GM12873 (cell line): Measurements from ENCODE around the gene PCNX2.

Experiments used
- TF ChIP-seq, protein P1 (sequence below): IDR thresholded peaks from 2 replicates; pipeline ENCODE4 v1.5.1; 2012; ENCODE audit warnings: low read depth, mild to moderate bottlenecking, moderate library complexity, low read length, control low read depth; ENCODE audit not compliant: insufficient read depth; ENCODE audit errors: missing control alignments

The PCNX2 gene

DNA sequence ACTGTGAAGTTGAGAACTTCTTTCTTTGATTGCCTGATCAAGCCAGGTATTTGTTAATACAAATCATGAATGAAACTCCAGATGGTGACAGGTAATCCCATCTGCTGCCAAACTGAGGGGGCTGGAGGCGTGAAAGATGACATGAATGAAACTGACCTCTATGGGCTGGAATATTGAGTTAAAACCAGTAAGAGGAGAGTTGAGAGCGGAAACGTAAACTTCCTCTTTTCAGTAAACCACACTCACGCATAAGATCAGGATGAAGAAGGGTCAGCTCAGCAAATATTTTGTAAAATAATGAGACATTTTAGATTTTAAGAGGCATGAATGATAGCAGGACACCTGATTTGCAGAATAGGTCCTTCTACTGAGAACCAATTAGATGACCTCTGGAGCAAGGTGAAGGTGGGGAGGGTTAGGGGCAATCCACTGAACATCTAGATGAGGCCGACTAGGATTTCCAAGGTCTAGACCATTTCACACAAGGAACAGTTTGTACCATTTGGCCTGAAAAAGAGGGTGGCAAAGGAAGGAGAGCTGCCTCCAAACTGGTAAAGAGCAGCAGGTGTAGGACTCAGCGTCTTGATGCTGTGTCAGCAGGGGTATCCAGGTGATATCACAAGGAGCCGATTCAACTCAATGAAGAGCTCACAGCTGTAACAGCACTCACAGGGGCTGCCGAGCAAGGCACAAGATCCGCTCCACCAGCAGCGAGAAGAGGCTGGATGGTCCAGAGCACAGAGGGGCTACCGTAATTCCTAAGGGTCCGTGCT, 212.6 kb downstream of the PCNX2 start:
- TF ChIP-seq, protein P1, sequence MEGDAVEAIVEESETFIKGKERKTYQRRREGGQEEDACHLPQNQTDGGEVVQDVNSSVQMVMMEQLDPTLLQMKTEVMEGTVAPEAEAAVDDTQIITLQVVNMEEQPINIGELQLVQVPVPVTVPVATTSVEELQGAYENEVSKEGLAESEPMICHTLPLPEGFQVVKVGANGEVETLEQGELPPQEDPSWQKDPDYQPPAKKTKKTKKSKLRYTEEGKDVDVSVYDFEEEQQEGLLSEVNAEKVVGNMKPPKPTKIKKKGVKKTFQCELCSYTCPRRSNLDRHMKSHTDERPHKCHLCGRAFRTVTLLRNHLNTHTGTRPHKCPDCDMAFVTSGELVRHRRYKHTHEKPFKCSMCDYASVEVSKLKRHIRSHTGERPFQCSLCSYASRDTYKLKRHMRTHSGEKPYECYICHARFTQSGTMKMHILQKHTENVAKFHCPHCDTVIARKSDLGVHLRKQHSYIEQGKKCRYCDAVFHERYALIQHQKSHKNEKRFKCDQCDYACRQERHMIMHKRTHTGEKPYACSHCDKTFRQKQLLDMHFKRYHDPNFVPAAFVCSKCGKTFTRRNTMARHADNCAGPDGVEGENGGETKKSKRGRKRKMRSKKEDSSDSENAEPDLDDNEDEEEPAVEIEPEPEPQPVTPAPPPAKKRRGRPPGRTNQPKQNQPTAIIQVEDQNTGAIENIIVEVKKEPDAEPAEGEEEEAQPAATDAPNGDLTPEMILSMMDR = no peak

DNA sequence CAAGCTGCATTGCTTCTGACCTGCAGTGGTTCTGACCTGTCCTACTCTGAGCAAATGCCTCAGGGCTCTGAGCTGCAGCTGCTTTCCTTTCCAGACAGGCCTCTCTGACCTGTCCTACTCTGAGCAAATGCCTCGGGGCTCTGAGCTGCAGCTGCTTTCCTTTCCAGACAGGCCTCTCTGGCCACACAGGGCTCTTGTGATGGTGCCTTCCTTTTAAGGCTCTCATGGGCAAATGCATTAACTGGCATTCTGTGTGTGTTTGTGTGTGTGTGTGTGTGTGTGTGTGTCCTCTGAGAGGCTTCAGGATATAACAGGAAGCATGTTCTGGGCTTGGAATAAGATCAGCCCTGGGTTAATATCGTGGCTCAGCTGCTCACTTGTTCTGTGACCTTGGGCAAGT, 213.8 kb downstream of the PCNX2 start:
- TF ChIP-seq, protein P1 = no peak

DNA sequence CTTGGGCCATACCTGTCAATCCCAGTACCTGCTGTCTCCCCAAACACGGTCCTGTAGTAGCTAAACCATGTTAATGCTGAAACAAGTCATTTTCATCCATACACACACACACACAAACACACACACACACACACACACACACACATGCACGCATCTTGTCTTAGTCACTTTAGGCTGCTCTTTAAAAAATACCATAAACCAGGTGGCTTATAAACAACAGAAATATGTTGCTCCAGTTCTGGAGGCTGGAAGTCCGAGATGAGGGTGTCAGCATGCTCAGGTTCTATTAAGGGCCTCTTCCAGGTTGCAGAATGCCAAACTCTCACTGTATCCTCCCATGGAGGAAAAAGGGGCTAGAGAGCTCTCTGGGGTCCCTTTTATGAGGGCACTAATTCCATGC, 215.2 kb downstream of the PCNX2 start:
- TF ChIP-seq, protein P1 = no peak

DNA sequence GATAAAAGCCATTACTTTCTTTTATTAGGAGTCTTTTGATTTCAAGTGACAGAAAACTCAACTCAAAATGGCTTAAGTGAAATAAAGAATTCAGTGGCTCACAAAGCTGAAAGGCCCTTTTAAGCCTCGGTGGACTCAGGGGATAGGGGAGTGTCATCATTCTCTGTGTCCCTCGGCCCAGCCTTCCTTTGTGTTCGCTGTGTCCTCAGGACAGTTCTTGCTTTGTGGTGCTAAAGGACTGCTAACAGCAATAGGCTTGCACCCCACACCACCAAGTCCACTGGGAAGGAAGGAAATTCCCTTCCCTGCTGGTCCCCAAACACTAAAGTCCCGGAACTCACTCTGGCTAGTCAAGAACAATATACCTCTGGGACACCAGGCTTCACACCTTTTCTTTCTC, 216.0 kb downstream of the PCNX2 start:
- TF ChIP-seq, protein P1 = no peak

DNA sequence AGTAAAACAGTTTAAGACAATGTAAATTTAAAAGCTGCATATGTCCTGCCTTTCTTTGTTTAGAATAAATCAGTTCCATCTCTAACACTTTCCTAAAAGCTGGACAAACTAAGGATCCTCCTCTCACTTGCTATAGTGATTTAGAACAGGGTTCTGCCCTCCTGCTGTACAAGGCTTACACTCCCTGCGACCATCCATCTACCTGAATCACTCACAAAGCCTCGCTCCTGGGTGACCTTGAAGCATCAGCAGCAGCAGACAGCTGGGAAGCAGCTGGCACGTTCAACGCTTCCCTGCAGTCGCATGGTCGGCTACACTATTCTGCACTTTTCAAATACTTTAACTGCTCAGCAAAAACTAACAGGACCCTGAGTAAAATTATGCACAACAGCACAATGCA, 217.1 kb downstream of the PCNX2 start:
- TF ChIP-seq, protein P1 = no peak

DNA sequence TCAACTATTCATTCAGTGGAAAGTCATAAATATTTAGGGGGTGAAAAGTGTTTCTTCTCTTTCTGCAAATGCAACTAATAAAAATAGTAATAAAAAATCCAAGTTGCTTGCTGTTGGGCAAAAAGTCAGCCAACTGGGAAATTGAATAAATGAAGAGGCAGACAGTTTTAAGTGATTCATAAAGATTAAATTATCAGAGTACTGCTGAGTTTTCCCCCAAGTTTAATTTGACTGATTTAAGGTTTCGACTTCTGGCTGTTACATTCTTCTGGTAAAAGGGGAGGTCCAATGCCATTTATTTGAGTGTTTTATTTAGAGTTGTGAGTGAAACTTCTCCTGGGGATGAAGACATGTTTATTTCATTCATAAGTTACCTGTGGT, 219.6 kb downstream of the PCNX2 start:
- TF ChIP-seq, protein P1 = no peak

DNA sequence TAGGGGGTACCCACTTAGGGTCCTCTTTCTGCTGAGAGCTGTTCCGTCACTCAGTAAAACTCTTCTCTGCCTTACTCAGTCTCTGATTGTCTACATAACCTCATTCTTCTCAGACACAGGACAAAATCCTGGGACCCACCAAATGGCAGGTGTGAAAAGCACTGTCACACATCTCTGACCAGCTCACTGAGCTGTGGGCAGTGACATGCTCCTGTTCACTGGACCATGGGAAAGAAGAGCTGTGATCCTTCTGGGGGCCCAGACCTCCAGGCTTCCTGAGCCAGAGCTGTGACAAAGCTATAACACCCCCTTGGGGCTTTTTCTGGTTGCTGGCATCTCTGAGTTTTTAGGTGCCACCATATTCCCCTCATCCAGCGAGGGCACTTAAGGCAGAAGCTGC, 229.4 kb downstream of the PCNX2 start:
- TF ChIP-seq, protein P1 = no peak
